Kidney (tissue), 14 donors: ENCODE data around the gene DNAL1. TPM values are rescaled to one million over a fixed set of nuclear protein-coding genes. Genes with fewer than 3 reads are reported as not detected.
A peak's percentile ranks its signal among the peaks of the same experiment; 100 is the strongest.
"Not testable (repeated sequence)": the region's sequence is repeated elsewhere in the genome, so short reads cannot be mapped to it uniquely, and the experiment has no call there.

Experiments used
- DNase-seq, 5 donors: peaks; one replicate each; pipeline ENCODE4 v3.0.0-alpha.2; 2013 to 2020
- FAIRE-seq: peaks from 2 replicates; lab custom pipeline; 2012; peaks lifted over from hg19 to GRCh38; lab: Jason Lieb, UNC
- H3K27ac ChIP-seq, 2 donors: one replicate each; pipeline ENCODE4 v1.7.0; 2013; ENCODE audit warnings: low read depth in 2 of 2, low read length in 2 of 2, inconsistent platforms in 1 of 2
- H3K27me3 ChIP-seq: one replicate; pipeline ENCODE4 v1.7.1; 2013; ENCODE audit warnings: low read length, inconsistent platforms; ENCODE audit not compliant: control insufficient read depth, insufficient read depth
- H3K36me3 ChIP-seq, 3 donors: one replicate each; pipeline versions ENCODE4 v1.7.0 to v1.7.1; 2013; ENCODE audit warnings: low read length in 3 of 3, control low read depth in 1 of 3, inconsistent platforms in 1 of 3; ENCODE audit not compliant: insufficient read depth in 3 of 3, control insufficient read depth in 2 of 3
- H3K4me1 ChIP-seq, 3 donors: one replicate each; pipeline versions ENCODE4 v1.7.0 to v1.7.1; 2013; ENCODE audit warnings: low read length in 3 of 3, inconsistent platforms in 1 of 3, low read depth in 1 of 3; ENCODE audit not compliant: control insufficient read depth in 2 of 3, insufficient read depth in 2 of 3
- H3K4me3 ChIP-seq, 3 donors: one replicate each; pipeline versions ENCODE4 v1.7.0 to v1.8.1; 2013; ENCODE audit warnings: low read length in 3 of 3, control low read depth in 1 of 3, inconsistent platforms in 1 of 3
- H3K9ac ChIP-seq, 3 donors: one replicate each; pipeline versions ENCODE4 v1.7.0 to v1.7.1; 2013; ENCODE audit warnings: low read length in 3 of 3, control low read depth in 1 of 3, inconsistent platforms in 1 of 3
- H3K9me3 ChIP-seq, 3 donors: one replicate each; pipeline versions ENCODE4 v1.7.0 to v1.7.1; 2013; ENCODE audit warnings: low read length in 3 of 3, control low read depth in 1 of 3, inconsistent platforms in 1 of 3; ENCODE audit not compliant: control insufficient read depth in 2 of 3, insufficient read depth in 1 of 3
- CTCF ChIP-seq: IDR thresholded peaks from 3 replicates; pipeline ENCODE4 v1.5.1; 2012; ENCODE audit warnings: mild to moderate bottlenecking, moderate library complexity, borderline replicate concordance; ENCODE audit not compliant: insufficient read depth; ENCODE audit errors: extremely low read depth
- intact Hi-C: fragments of 100-400 bp; cut with DNase I; formaldehyde crosslinking; loops from one replicate; pipeline ENCODE4 v1.11.1; 2022
- polyA plus RNA-seq: library from polyadenylated mRNA; stranded (reverse); fragments of 350-450 nt; fragmentation: Illumina TruSeq; extraction: RNeasy Lipid Tissue Mini Kit (QIAGEN cat#74804); gene quantifications from one replicate; pipeline ENCODE4 v1.2.3, GENCODE V29; 2014; ENCODE audit warnings: low read depth, low replicate concordance; ENCODE audit not compliant: insufficient read depth
- total RNA-seq: library from RNA; stranded (reverse); fragmentation: NEBNext Ultra II Directional; extraction: Animal tissue kit (Norgen Biotek cat#: 25700); gene quantifications from one replicate; pipeline ENCODE4 v1.2.1, GENCODE V29; 2021
- donor health status: control.
- donor health status: control.
- donor health status: control.
- donor health status: control.
- donor health status: control.
- donor health status: DM: yes; HTN: yes; CAD: no.
- donor health status: Normal renal cell carcinoma (clear cell type).

The DNAL1 gene
- total and polyA plus RNA-seq, 2 donors from 2014 or later: 9.3 to 32.3 TPM

DNA sequence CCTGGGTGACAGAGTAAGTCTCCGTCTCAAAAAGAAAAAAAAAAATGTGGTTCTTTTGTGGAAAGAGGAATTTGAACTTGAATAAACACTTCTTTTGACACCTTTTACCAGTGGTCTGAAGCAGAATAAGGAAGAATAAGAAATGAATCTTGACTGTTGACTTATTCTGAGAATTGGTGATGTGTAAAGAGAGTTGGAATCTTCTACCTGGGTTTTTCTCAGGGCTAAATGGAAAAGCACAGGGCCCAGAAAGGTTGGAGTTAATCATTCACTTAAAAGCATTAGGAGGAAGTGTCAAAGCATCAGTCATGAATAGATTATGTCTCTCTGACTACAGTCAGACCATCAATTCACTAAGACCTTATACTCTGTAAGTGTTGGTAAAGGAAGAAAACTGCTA is 55.5 kb downstream of the DNAL1 start:
- TF ChIP-seq CTCF: no peak
- Histone ChIP-seq H3K36me3 (no peaks in the 10 kb centered on the region), H3K9me3 (no peaks in the 10 kb centered on the region), H3K27me3 (no peaks in the 10 kb centered on the region), H3K9ac (no peak overlapping the region), H3K27ac (no peak overlapping the region), H3K4me1 (no peaks in the 10 kb centered on the region), H3K4me3 (no peak overlapping the region)
- DNase-seq: peak in 1 of 5 donors; percentile 55
- peak; percentile 19 for FAIRE-seq
- intact Hi-C loops: no loop called here

DNA sequence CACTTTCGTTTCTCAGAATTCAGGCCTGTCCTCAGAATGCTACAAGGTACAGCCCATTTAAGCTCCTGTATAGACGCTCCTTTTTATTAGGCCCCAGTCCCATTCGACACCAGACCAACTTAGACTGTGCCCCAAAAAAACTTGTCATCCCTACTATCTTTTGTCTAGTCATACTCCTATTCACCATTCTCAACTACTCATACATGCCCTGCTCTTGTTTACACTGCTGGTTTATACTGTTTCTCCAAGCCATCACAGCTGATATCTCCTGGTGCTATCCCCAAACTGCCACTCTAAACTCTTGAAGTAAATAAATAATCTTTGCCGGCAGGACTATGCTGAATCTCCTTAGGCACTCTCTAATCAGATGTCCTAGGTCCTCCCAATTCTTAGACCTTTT is 63.3 kb downstream of the DNAL1 start:
- H3K4me3 ChIP-seq, H3K27me3 ChIP-seq, FAIRE-seq, H3K4me1 ChIP-seq, H3K9me3 ChIP-seq, intact Hi-C loops, H3K9ac ChIP-seq, DNase-seq, H3K36me3 ChIP-seq, H3K27ac ChIP-seq: not testable (repeated sequence)

DNA sequence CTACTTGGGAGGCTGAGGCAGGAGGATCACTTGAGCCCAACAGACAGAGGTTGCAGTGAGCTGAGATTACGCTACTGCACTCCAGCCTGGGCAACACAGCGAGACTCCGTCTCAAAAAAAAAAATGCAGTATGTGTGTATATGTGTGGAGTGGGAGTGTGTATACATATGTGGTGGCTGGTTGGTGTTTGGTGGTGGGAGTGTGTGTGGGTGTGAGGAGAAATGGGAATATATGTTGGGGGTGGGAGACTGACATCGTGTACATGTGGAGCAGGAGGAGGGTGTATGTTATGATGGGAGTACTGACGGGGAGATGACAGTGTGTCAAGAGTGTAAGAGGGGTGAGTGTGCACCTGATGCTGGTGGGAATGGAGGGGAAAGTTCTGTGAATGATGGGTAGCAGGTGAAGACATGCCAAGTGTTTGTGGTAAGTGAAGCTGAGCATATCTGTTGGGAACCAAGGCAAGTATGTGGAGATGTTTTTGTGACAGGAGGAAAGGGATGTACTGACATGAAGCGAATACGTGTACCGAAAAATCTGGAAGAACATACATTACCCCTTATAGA is 65.2 kb downstream of the DNAL1 start:
- no peak for TF ChIP-seq CTCF
- Histone ChIP-seq H3K9ac (no peak overlapping the region), H3K27ac (no peak overlapping the region), H3K9me3 (no peaks in the 10 kb centered on the region), H3K27me3 (no peaks in the 10 kb centered on the region), H3K4me3 (no peak overlapping the region), H3K36me3 (peaks cover 0 to 2% (median 0%) of the 10 kb centered on the region in 3 donors), H3K4me1 (peaks cover 0 to 8% (median 5%) of the 10 kb centered on the region in 3 donors)
- DNase-seq: no peak
- intact Hi-C loops: no loop called here
- FAIRE-seq: no peak

DNA sequence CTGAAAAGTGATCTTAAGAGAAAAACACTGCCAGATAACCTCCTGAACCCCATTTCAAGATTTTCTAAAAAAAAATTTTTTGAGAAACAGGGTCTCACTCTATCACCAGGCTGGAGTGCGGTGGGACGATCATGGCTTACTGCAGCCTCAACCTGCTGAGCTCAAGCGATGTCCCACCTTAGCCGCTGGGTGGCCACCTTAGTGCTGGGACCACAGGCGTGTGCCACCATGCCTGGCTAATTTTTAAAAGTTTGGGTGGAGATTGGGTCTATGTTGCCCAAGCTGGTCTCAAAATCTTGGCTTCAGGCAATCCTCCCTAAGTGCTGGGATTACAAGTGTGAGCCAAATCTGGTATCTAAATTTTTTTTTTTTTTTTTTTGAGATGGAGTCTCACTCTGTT is 66.0 kb downstream of the DNAL1 start:
- no peak for DNase-seq
- intact Hi-C loops: no loop called here
- TF ChIP-seq CTCF: no peak
- Histone ChIP-seq H3K4me1 (peaks cover 0 to 8% (median 5%) of the 10 kb centered on the region in 3 donors), H3K4me3 (no peak overlapping the region), H3K9ac (no peak overlapping the region), H3K9me3 (no peaks in the 10 kb centered on the region), H3K27ac (no peak overlapping the region), H3K27me3 (no peaks in the 10 kb centered on the region), H3K36me3 (peaks cover 0 to 3% (median 2%) of the 10 kb centered on the region in 3 donors)
- no peak for FAIRE-seq
